Activated naive CD4-positive, alpha-beta T cell treated with anti-CD3 and anti-CD28 coated beads for 36 hours (primary cell): Measurements from ENCODE around the gene RAMP1. TPM values are rescaled to one million over a fixed set of nuclear protein-coding genes. Genes with fewer than 3 reads are reported as not detected.
"Not testable (repeated sequence)": the region's sequence is repeated elsewhere in the genome, so short reads cannot be mapped to it uniquely, and the experiment has no call there.

Source experiments
- CTCF ChIA-PET: fragments of 350-600 bp; sonication (Branson Sonifier 250); formaldehyde crosslinking; loops from one replicate; lab custom pipeline; 2021; ENCODE audit warnings: antibody characterized with exemption; lab: Charles Lee
- DNase-seq: peaks from one replicate; pipeline ENCODE4 v3.0.0-alpha.2; 2020
- H3K27ac Mint-ChIP-seq: one replicate; pipeline ENCODE4 v1.8.0; 2021; ENCODE audit warnings: mild to moderate bottlenecking, mixed read lengths
- H3K27me3 Mint-ChIP-seq: one replicate; pipeline ENCODE4 v1.8.0; 2021; ENCODE audit warnings: low read depth, mixed read lengths
- H3K36me3 Mint-ChIP-seq: one replicate; pipeline ENCODE4 v1.8.0; 2021; ENCODE audit warnings: low read depth, mixed read lengths
- H3K4me1 Mint-ChIP-seq: one replicate; pipeline ENCODE4 v1.8.0; 2021; ENCODE audit warnings: low read depth, mixed read lengths
- H3K4me3 Mint-ChIP-seq: one replicate; pipeline ENCODE4 v1.8.0; 2021; ENCODE audit warnings: mild to moderate bottlenecking, moderate library complexity, mixed read lengths
- H3K9me3 Mint-ChIP-seq: one replicate; pipeline ENCODE4 v1.8.0; 2021; ENCODE audit warnings: mixed read lengths
- intact Hi-C: fragments of 100-400 bp; cut with micrococcal nuclease; formaldehyde crosslinking; loops from one replicate; pipeline ENCODE4 v1.15.1; 2023
- total RNA-seq, 2 experiments: library from RNA; stranded (reverse); gene quantifications; one replicate each; pipeline ENCODE4 v1.2.3, GENCODE V29; 2021

The RAMP1 gene
- total RNA-seq, 2 experiments from 2014 or later, result 0.62 to 0.69 TPM

DNA sequence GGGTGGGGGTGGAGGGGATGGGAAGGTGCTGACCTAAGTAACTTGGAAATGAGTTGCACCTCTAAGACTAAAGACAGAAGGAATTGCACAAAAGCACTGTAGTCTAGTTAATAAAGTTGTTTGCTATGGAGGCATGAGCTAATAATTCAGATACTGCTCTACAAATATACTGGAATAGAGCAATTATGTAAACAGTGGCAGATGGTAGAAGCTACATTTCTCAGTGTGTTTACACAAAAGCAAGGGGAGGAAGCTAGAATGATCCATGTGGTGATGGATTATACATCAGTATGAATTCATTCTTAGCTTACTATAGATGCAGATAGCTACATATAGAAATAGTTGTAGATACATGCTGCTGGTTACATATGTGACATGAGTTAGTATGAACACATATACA, 79.8 kb downstream of the RAMP1 start:
- Mint-ChIP-seq H3K4me1 (peaks cover 43% of the 10 kb centered on the region), H3K4me3 (no peak overlapping the region), H3K27ac (peak overlapping the region; percentile 28), H3K27me3 (no peaks in the 10 kb centered on the region), H3K36me3 (peaks cover 1% of the 10 kb centered on the region), H3K9me3 (peaks cover 3% of the 10 kb centered on the region)
- CTCF ChIA-PET, result no interaction called here
- intact Hi-C loops, result no loop called here
- no peak for DNase-seq

DNA sequence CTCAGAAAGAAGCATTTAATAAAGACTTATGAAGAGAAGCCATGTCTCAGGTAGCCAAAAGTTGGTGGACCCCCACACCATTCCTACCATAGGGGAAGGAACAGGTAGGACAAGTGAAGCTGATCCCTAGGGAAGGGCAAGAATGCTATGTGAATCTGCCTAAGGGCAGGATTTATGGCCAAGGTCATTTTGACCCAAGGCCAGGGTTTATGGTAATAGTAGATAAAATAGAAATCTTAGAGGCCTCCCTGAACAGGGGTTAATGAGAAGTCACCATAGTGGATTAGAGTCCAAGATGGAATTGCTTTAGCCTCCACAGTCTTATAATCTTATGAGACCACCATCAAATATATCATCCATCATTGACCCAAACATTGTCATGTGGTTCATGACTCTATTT, 81.4 kb downstream of the RAMP1 start:
- Mint-ChIP-seq H3K27ac (no peak overlapping the region), H3K9me3 (peaks cover 8% of the 10 kb centered on the region), H3K27me3 (no peaks in the 10 kb centered on the region), H3K4me3 (no peak overlapping the region), H3K36me3 (peaks cover 5% of the 10 kb centered on the region), H3K4me1 (peaks cover 42% of the 10 kb centered on the region)
- intact Hi-C loops, result no loop called here
- CTCF ChIA-PET, result interaction anchor here (0.6 to 1.0 kb wide), 2 partner anchors 18 to 244 kb away, joined by 3 read pairs; no protein-coding TSS in a partner anchor
- no peak for DNase-seq

DNA sequence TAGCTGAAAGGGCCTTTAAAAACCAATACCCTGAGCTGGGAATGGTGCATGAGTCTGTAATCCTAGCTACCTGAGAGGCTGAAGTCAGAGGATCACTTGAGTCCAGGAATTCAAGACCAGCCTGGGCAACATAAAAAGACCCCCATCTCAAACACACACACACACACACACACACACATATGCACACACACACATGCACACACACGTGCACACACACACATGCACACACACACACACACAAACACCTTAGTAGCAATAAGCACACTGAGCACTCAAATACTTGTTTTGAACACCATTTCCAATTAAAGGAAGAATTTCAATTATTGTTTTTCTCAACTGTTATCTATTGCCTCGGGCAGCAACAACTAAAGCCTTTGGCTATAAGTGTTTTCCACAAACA, 81.8 kb downstream of the RAMP1 start:
- Mint-ChIP-seq H3K4me1 (peaks cover 46% of the 10 kb centered on the region), H3K36me3 (peaks cover 5% of the 10 kb centered on the region), H3K27ac (peak overlapping the region; percentile 58), H3K27me3 (no peaks in the 10 kb centered on the region), H3K9me3 (peaks cover 8% of the 10 kb centered on the region), H3K4me3 (no peak overlapping the region)
- CTCF ChIA-PET, result interaction anchor here (1.0 kb wide), 1 partner anchor 19 kb away, joined by 3 read pairs; no protein-coding TSS in a partner anchor
- no peak for DNase-seq
- intact Hi-C loops, result no loop called here

DNA sequence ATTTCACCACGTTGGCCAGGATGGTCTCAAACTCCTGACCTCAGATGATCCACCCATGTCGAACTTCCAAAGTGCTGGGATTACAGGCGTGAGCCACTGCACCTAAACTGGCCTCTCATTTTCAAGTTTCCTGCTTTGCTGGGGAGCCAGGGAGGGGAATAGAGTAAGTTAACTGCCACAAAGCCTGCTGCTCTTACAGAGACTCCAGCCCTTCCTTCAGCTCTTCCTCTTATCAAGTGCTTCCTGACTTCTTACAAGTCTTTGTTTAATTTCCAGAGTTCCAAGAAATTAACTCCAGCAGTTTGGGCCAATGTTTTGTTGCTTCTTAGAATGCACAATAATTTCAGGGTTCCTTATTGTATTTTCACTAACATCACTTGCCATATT, 83.1 kb downstream of the RAMP1 start:
- H3K4me3 Mint-ChIP-seq, result no peak overlapping the region
- CTCF ChIA-PET, result interaction anchor here (0.8 to 1.2 kb wide), 3 partner anchors 19 to 26 kb away, joined by 3 to 5 read pairs (median 3); no protein-coding TSS in a partner anchor
- no peak for DNase-seq
- H3K36me3 Mint-ChIP-seq, result peaks cover 5% of the 10 kb centered on the region
- no peaks in the 10 kb centered on the region for H3K27me3 Mint-ChIP-seq
- intact Hi-C loops, result no loop called here
- peaks cover 52% of the 10 kb centered on the region for H3K4me1 Mint-ChIP-seq
- H3K9me3 Mint-ChIP-seq, result peaks cover 12% of the 10 kb centered on the region
- H3K27ac Mint-ChIP-seq, result peak overlapping the region; percentile 9

DNA sequence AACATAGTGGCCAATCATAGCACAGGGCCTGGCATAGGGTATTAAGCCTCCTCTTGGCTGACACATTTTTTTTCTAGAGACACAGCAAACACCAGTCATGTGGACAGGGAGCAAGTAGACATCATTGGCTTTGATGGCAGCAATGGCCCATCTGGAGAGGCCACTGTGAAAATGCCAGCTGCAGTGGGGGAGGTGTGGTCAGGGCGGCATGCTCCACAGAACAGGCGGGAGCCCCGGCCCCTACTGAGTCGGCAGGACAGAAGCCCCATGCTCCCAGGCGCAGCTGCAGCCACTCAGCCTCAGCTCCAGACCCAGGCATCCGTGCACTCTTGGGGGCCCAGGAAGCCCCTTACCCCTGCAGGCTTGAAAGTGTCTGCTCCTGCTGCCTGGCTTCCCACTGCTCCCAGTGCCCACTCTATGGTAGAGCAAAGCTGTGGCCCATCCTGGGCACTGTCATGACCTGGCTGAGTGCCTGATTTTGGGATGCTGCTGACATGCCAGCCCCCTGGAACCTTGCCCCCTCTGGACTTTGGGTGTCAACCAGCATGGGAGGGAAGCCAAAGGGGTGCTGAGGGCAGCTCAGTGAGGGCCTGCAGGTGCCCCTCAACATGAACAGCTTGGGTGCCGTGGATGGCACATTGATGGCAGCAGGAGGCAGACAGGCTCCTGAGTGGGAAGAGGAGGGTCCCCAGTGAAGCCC, 84.1 kb downstream of the RAMP1 start:
- Mint-ChIP-seq H3K36me3 (peaks cover 5% of the 10 kb centered on the region), H3K27me3 (no peaks in the 10 kb centered on the region), H3K4me3 (no peak overlapping the region), H3K4me1 (peaks cover 52% of the 10 kb centered on the region), H3K27ac (no peak overlapping the region), H3K9me3 (peaks cover 12% of the 10 kb centered on the region)
- intact Hi-C loops, result no loop called here
- CTCF ChIA-PET, result interaction anchor here (0.5 to 1.2 kb wide), 4 partner anchors 20 to 430 kb away, joined by 3 to 5 read pairs (median 4); no protein-coding TSS in a partner anchor
- no peak for DNase-seq

DNA sequence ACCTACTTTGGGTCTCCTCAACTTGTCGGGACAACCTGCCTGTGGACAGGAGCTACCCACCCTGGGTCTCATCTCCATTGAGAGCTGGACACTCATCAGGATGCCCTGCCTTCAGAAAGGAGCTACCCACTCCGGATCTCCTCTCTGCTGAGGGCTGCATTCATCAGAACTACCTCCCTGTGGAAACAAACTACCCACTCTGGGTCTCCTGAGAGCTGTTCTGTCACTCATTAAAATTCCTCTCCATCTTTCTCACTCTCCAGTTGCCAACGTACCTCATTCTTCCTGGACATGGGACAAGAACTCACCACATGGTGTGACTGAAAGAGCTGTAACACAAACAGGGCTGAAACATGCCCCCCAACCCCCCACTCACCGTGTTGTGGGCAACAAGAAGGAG, 84.9 kb downstream of the RAMP1 start:
- CTCF ChIA-PET, result no interaction called here
- no peak overlapping the region for H3K27ac Mint-ChIP-seq
- DNase-seq, result peak; percentile 16
- intact Hi-C loops, result no loop called here
- H3K36me3 Mint-ChIP-seq, result peaks cover 5% of the 10 kb centered on the region
- peaks cover 52% of the 10 kb centered on the region for H3K4me1 Mint-ChIP-seq
- H3K9me3 Mint-ChIP-seq, result peaks cover 12% of the 10 kb centered on the region
- H3K27me3 Mint-ChIP-seq, result no peaks in the 10 kb centered on the region
- no peak overlapping the region for H3K4me3 Mint-ChIP-seq

DNA sequence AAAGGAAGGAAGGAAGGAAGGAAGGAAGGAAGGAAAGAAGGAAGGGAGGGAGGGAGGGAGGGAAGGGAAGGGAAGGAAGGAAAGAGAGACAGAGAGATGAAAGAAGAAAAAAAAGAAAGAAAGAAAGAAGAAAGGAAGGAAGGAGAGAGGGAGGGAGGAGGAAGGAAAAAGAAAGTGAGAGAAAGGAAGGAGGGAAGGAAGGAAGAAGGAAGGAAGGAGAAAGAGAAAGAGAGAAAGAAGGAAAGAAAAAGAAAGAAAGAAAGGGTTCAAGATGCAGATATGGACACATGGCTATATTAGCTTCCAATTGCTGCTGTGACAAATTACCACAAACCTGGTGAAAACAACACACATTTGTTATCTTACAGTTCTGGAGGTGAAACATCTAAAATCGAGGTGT, 87.0 kb downstream of the RAMP1 start:
- peaks cover 5% of the 10 kb centered on the region for H3K36me3 Mint-ChIP-seq
- intact Hi-C loops, result no loop called here
- H3K4me1 Mint-ChIP-seq, result peaks cover 34% of the 10 kb centered on the region
- peaks cover 12% of the 10 kb centered on the region for H3K9me3 Mint-ChIP-seq
- no peak overlapping the region for H3K27ac Mint-ChIP-seq
- no peak for DNase-seq
- H3K27me3 Mint-ChIP-seq, result no peaks in the 10 kb centered on the region
- no peak overlapping the region for H3K4me3 Mint-ChIP-seq
- CTCF ChIA-PET, result no interaction called here

DNA sequence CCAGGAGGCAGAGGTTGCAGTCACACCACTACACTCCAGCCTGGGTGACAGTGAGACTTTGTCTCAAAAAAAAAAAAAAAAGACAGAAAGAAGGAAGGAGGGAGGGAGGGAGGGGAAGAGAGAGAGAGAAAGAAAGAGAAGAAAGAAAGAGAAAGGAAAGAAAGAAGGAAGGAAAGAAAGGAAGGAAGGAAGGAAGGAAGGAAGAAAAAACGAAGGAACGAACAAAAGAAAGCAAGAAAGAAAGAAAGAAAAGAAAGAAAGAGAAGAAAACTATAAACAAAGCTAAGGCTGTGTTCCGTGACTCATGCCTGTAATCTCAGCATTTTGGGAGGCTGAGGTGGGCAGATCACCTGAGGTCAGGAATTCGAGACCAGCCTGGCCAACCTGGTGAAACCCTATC, 91.9 kb downstream of the RAMP1 start:
- H3K9me3 Mint-ChIP-seq, intact Hi-C loops, H3K4me3 Mint-ChIP-seq, H3K27me3 Mint-ChIP-seq, H3K27ac Mint-ChIP-seq, H3K36me3 Mint-ChIP-seq, DNase-seq, H3K4me1 Mint-ChIP-seq: not testable (repeated sequence)
- CTCF ChIA-PET, result interaction anchor here (0.6 kb wide), 1 partner anchor 93 kb away, joined by 4 read pairs; no protein-coding TSS in a partner anchor

DNA sequence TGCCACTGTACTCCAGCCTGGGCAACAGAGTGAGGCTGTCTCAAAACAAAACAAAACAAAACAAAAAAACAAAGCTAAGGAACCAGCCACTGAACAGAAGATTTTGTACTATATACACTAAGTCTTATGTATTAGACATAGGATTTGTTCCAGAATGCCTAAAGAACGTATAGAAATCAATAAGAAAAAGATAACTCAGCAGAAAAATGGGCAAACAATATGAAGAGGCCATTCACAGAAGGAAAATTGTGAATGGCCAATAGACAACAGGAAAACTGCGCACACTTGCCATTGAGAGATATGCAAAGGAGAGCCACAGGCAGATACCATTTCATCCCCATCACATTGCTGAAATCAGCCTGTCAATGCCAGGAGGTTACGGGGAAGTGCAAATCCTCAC, 92.5 kb downstream of the RAMP1 start:
- CTCF ChIA-PET, result no interaction called here
- Mint-ChIP-seq H3K4me3 (no peak overlapping the region), H3K4me1 (peaks cover 7% of the 10 kb centered on the region), H3K9me3 (peaks cover 2% of the 10 kb centered on the region), H3K27me3 (peaks cover 8% of the 10 kb centered on the region), H3K36me3 (no peaks in the 10 kb centered on the region), H3K27ac (no peak overlapping the region)
- no peak for DNase-seq
- intact Hi-C loops, result no loop called here

DNA sequence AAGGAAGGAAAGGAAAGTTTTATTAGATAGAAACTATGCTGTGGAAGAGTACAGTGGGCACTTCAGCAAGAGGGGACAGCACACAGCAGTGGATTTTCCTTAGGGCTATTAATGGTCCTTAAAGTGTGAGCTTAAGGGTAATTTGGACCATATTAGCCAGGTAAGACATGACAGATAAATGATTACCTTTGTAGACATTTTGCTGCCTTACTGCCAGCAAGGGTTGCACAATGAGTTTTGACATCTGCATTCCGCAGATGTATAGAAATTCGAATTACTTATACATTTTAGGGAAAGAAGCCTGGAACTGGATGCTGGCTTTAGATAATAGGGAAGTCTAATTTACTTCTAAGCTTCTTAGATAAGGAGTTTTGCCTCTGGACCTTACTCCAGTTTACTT, 93.4 kb downstream of the RAMP1 start:
- intact Hi-C loops, result no loop called here
- Mint-ChIP-seq H3K4me1 (peaks cover 5% of the 10 kb centered on the region), H3K36me3 (no peaks in the 10 kb centered on the region), H3K27ac (no peak overlapping the region), H3K4me3 (no peak overlapping the region), H3K27me3 (peaks cover 8% of the 10 kb centered on the region), H3K9me3 (no peaks in the 10 kb centered on the region)
- DNase-seq, result no peak
- CTCF ChIA-PET, result no interaction called here

DNA sequence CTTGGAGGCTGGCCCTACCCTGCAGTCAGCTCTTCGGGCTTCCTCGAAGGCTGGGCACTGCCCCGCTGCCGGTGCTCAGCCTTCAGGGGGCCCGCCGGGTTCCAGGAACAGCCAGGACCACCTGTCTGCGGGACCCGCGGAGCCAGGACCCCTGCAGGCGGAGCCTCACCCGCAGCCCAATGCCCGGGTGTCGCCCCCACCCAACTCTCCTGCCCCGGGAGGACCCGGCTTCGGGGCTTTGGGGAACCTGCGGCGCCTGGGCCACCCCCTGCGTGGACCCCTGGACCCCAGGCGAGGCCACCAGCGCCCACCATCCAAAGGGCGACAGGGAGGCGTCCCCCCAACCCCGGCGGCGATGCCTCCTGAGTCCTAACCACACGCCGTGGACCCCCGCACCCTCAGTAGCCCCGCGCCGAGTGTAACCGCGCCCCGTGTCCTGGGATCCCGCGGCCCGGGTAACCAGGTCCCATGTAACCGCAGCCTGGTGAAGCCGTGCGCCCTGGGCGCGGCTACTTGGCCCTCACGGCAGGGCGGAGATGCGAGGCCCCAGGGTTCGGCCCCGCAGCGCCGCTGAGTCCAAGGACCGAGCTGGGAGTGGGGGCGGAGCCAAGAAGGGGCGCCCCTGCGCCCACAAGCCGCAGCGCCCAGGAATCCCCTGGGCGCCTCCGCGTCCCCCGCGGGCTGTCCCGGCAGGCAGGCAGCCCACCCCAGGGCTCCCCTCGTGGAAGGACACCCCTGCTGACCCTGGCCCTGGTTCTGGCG, 96.4 kb downstream of the RAMP1 start:
- Mint-ChIP-seq H3K4me1 (peaks cover 5% of the 10 kb centered on the region), H3K9me3 (no peaks in the 10 kb centered on the region), H3K4me3 (no peak overlapping the region), H3K27me3 (peaks cover 8% of the 10 kb centered on the region), H3K36me3 (no peaks in the 10 kb centered on the region), H3K27ac (no peak overlapping the region)
- CTCF ChIA-PET, result interaction anchor here (1.0 to 1.2 kb wide), 2 partner anchors 13 to 23 kb away, joined by 3 read pairs; no protein-coding TSS in a partner anchor
- DNase-seq, result peak; percentile 20
- intact Hi-C loops, result no loop called here

DNA sequence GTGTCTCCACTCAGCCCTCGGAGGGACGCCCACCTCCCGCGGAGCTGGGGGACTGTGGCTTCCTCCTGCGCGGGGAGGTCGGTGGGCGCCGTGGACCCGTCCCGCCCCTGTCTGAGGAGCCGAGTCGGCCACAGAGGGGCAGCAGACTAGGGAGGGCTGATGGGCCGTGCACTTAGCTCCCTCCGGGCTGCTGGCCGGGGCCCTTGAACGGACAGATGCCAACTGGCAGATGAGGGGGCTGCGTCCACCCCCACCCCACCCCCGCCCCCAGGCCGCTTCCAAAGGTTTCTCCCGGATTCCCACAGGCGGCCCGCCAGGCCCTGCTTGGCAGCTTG, 96.9 kb downstream of the RAMP1 start:
- H3K27ac Mint-ChIP-seq, result no peak overlapping the region
- intact Hi-C loops, result no loop called here
- no peaks in the 10 kb centered on the region for H3K36me3 Mint-ChIP-seq
- H3K4me1 Mint-ChIP-seq, result peaks cover 5% of the 10 kb centered on the region
- no peak for DNase-seq
- peaks cover 1% of the 10 kb centered on the region for H3K9me3 Mint-ChIP-seq
- H3K4me3 Mint-ChIP-seq, result no peak overlapping the region
- H3K27me3 Mint-ChIP-seq, result peaks cover 8% of the 10 kb centered on the region
- CTCF ChIA-PET, result interaction anchor here (1.0 kb wide), 1 partner anchor 13 kb away, joined by 3 read pairs; no protein-coding TSS in a partner anchor
